ENCODE data around the gene RBM19. TPM values are rescaled to one million over a fixed set of nuclear protein-coding genes. Genes with fewer than 3 reads are reported as not detected.

RBM19 gene
- polyA plus RNA-seq, 3 donors from 2014 or later = 0.27 to 16.7 (median 4.8) TPM

- Mint-ChIP-seq H3K36me3 (peaks cover 0 to 10% (median 0%) of the 10 kb centered on the region in 3 donors), H3K27me3 (ENCODE audit: low read depth in 3 of 3) (peaks cover 0 to 3% (median 2%) of the 10 kb centered on the region in 3 donors), H3K27ac (no peak overlapping the region), H3K4me1 (no peaks in the 10 kb centered on the region), H3K4me3 (no peak overlapping the region), H3K9me3 (no peaks in the 10 kb centered on the region)
- DNase-seq = no peak
Observed at GRCh38 chr12:113796852-113797534, 169.1 kb downstream of the RBM19 start.

DNA sequence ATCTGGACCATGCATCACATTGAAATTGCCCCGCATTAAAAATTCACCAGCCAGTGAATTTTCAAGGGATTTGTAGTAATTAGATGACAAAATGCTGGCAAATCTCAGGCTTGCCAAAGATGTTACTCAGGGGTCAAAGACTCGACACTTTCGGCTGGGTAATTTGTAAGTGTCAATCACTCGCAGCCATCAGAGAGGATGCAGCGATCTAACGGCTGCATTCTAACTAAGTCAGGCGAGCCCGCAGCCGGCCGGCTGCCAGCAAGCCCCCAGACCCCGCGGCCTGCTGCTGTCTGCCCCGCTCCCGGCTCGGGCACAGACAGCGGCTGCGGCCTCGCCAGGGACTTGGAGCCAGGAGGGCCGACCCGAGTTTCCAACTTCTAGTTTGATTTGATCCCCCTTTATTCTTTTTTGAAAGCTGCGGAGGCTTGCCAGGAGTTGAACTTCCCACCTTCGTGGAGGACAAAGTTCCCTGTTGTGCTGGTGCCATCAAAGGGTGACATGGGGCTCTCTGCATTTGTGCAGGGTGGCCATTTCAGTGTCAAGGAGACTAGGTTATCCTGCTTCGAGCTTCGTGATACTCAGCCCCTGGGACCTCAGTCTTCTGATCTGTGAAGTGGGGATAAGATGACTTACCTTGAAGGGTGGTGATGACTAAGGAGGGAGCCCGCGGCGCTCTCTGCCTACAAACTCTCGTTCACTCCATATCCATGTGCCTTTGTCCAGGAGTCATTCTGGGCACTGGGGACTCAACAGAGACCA, 169.9 kb downstream of the RBM19 start:
- H3K4me1 Mint-ChIP-seq = no peaks in the 10 kb centered on the region
- no peaks in the 10 kb centered on the region for H3K9me3 Mint-ChIP-seq
- peak overlapping the region in 1 of 6 donors; percentile 48 for H3K27ac Mint-ChIP-seq
- no peak overlapping the region for H3K4me3 Mint-ChIP-seq
- peaks cover 1 to 3% (median 2%) of the 10 kb centered on the region in 3 donors for H3K27me3 Mint-ChIP-seq (ENCODE audit: low read depth in 3 of 3)
- DNase-seq = no peak
- peaks cover 0 to 10% (median 0%) of the 10 kb centered on the region in 3 donors for H3K36me3 Mint-ChIP-seq

DNA sequence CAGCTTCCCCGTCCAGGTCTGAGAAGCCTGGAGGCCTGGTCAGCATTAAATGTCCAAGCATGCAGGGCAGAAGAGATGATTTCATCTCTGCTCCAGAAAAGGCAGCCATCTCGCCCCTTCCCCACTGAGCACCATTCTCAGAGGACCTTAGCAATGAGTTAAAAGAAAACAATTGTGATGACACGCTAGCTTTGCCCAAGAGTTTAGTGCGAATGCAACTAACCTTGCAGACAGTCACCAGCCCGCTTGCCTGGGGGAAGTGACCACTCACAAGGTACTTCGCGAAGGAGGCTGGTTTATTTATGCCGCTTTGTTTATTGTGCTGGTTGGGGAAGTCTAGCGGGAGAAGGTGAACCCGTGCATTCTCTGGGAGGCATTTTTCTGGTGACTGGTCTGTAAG, 170.7 kb downstream of the RBM19 start:
- H3K36me3 Mint-ChIP-seq = peaks cover 0 to 10% (median 0%) of the 10 kb centered on the region in 3 donors
- H3K4me3 Mint-ChIP-seq = no peak overlapping the region
- no peaks in the 10 kb centered on the region for H3K4me1 Mint-ChIP-seq
- H3K27me3 Mint-ChIP-seq (ENCODE audit: low read depth in 3 of 3) = peaks cover 1 to 5% (median 3%) of the 10 kb centered on the region in 3 donors
- H3K27ac Mint-ChIP-seq = no peak overlapping the region
- no peak for DNase-seq
- no peaks in the 10 kb centered on the region for H3K9me3 Mint-ChIP-seq

DNA sequence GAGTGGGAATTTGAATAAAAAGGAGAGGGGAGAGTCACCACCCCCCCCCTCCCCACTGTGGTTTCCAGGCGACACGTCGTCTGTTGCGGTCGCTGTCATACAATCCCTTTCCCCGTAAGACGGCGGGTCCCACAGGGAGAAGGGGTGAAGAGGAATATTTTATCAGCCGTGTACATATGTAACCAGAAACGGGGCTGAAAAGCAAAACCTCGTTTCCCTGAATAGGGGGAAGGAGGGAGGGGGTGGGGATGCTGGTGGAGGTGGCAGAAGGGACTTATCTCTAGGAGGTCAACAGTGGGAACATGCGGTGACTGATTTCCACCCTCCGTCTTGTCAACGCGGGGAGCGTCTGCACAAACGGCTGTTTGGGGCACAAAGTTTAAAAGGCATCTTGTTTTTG, 171.4 kb downstream of the RBM19 start:
- Mint-ChIP-seq H3K4me1 (no peaks in the 10 kb centered on the region), H3K27ac (no peak overlapping the region), H3K36me3 (peaks cover 0 to 10% (median 0%) of the 10 kb centered on the region in 3 donors), H3K9me3 (peaks cover 0 to 4% (median 0%) of the 10 kb centered on the region in 6 donors), H3K4me3 (no peak overlapping the region), H3K27me3 (ENCODE audit: low read depth in 3 of 3) (peaks cover 1 to 5% (median 3%) of the 10 kb centered on the region in 3 donors)
- DNase-seq = no peak

- Mint-ChIP-seq H3K27me3 (ENCODE audit: low read depth in 3 of 3) (peaks cover 1 to 5% (median 3%) of the 10 kb centered on the region in 3 donors), H3K27ac (no peak overlapping the region), H3K9me3 (peaks cover 0 to 4% (median 0%) of the 10 kb centered on the region in 6 donors), H3K36me3 (peaks cover 0 to 10% (median 0%) of the 10 kb centered on the region in 3 donors), H3K4me3 (no peak overlapping the region), H3K4me1 (no peaks in the 10 kb centered on the region)
- no peak for DNase-seq
Observed at GRCh38 chr12:113793250-113793649, 172.9 kb downstream of the RBM19 start.

- peaks cover 0 to 4% (median 0%) of the 10 kb centered on the region in 6 donors for H3K9me3 Mint-ChIP-seq
- no peak overlapping the region for H3K27ac Mint-ChIP-seq
- no peak for DNase-seq
- no peaks in the 10 kb centered on the region for H3K4me1 Mint-ChIP-seq
- H3K36me3 Mint-ChIP-seq = peaks cover 0 to 10% (median 0%) of the 10 kb centered on the region in 3 donors
- no peak overlapping the region for H3K4me3 Mint-ChIP-seq
- peaks cover 1 to 5% (median 3%) of the 10 kb centered on the region in 3 donors for H3K27me3 Mint-ChIP-seq (ENCODE audit: low read depth in 3 of 3)
Observed at GRCh38 chr12:113792450-113792849, 173.7 kb downstream of the RBM19 start.

DNA sequence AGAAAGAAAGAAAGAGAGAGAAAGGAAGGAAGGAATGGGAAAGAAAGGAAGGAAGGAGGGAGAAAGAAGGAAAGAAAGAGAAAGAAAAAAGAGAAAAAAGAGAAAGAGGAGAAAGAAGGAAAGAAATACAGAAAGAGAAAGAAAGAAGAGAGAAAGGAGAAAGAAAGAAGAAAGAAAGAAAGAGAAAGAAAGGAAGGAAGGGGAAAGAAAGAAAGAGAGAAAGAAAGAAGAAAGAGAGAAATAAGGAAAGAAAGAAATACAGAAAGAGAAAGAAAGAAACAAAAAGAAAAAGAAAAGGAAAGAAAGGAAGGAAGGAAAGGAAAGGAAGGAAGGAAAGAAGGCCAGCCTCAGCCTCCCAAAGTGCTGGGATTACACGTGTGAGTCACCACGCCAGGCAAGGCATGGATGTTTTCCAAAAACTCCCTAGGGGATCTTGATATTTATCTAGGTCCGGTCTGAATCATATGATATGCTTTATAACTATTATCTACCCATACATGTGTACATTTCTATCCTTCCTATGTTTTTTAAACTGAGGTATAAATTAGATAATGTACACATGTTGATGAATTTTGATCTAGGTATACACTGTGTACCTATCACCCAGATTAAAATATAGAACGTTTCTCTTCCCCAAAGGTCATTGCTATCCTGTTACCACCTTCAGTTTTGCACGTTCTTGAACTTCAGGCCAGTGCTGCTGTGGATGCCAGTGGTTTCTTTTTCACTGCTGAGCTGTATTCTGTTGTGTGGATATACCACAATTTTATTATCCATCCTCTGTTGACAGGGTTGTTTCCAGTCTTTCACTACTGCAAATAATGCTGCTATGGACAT, 177.9 kb downstream of the RBM19 start:
- Mint-ChIP-seq H3K4me3 (no peak overlapping the region), H3K27me3 (ENCODE audit: low read depth in 3 of 3) (peaks cover 3 to 14% (median 3%) of the 10 kb centered on the region in 3 donors), H3K4me1 (no peaks in the 10 kb centered on the region), H3K27ac (no peak overlapping the region), H3K9me3 (peaks cover 0 to 4% (median 0%) of the 10 kb centered on the region in 6 donors), H3K36me3 (no peaks in the 10 kb centered on the region)
- DNase-seq = no peak

DNA sequence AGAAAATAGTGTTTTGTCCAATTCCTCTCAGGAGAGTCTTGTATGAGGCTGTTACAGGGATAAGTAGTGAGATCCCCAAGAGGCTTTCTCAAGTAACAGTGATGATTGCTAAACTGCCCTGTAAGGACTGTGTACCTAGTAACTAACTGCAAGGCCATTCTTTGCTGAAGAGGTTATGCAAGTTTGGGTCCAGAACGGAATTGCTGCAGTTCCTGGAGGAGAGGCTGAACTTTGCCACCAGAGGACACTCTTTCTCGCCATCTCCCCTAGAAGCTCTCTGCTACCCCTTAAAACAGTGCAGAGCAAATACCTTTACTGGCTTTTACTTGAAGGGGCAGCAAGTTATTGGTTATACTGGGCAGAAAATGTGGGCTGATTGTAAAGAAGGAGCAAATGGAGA, 180.0 kb downstream of the RBM19 start:
- no peak for DNase-seq
- Mint-ChIP-seq H3K4me3 (no peak overlapping the region), H3K27me3 (ENCODE audit: low read depth in 3 of 3) (peaks cover 0 to 17% (median 4%) of the 10 kb centered on the region in 3 donors), H3K4me1 (no peaks in the 10 kb centered on the region), H3K36me3 (no peaks in the 10 kb centered on the region), H3K9me3 (peaks cover 0 to 4% (median 0%) of the 10 kb centered on the region in 6 donors), H3K27ac (no peak overlapping the region)

DNA sequence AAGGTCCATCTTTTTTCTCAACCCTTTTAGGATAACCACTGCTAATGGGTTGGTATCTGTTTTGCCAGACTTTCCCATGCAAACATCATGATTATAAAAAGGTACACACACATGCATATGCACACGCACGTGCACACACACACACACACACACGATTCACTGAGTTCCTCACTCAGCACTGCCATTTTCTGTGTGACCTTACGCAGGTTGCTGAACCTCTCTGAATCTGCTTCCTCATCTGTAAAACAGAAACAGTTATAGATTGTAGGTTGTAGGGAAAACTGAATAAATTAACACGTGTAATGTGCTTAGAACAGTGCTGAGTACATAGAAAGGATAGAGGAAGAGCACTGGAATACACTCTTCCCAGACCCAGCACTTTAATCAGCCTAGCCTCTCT, 182.3 kb downstream of the RBM19 start:
- Mint-ChIP-seq H3K9me3 (peaks cover 0 to 2% (median 0%) of the 10 kb centered on the region in 6 donors), H3K36me3 (no peaks in the 10 kb centered on the region), H3K4me3 (no peak overlapping the region), H3K27me3 (ENCODE audit: low read depth in 3 of 3) (peaks cover 2 to 20% (median 4%) of the 10 kb centered on the region in 3 donors), H3K4me1 (no peaks in the 10 kb centered on the region), H3K27ac (no peak overlapping the region)
- DNase-seq = no peak

DNA sequence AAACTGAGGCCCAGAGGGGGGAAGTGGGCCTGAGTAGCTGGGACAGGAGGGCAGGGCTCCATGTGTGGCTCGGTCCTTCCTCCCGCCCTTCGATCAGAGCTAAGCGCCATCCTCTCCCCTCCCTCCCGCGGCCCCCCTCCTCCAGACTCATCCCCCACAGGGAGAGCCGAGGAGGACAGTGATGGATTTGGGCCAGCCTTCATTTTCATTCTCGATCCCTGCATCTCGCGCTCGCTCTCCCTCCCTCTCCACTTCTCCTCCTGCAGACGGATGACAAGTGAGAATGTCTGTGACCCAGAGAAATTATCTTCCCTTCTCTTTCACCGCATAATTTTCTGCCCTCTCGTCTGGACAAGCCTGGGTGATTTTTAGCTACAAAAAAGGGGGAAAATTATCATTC, 183.3 kb downstream of the RBM19 start:
- H3K4me1 Mint-ChIP-seq = no peaks in the 10 kb centered on the region
- H3K36me3 Mint-ChIP-seq = no peaks in the 10 kb centered on the region
- H3K27me3 Mint-ChIP-seq (ENCODE audit: low read depth in 3 of 3) = peaks cover 2 to 20% (median 4%) of the 10 kb centered on the region in 3 donors
- H3K4me3 Mint-ChIP-seq = no peak overlapping the region
- no peaks in the 10 kb centered on the region for H3K9me3 Mint-ChIP-seq
- no peak for DNase-seq
- H3K27ac Mint-ChIP-seq = no peak overlapping the region

DNA sequence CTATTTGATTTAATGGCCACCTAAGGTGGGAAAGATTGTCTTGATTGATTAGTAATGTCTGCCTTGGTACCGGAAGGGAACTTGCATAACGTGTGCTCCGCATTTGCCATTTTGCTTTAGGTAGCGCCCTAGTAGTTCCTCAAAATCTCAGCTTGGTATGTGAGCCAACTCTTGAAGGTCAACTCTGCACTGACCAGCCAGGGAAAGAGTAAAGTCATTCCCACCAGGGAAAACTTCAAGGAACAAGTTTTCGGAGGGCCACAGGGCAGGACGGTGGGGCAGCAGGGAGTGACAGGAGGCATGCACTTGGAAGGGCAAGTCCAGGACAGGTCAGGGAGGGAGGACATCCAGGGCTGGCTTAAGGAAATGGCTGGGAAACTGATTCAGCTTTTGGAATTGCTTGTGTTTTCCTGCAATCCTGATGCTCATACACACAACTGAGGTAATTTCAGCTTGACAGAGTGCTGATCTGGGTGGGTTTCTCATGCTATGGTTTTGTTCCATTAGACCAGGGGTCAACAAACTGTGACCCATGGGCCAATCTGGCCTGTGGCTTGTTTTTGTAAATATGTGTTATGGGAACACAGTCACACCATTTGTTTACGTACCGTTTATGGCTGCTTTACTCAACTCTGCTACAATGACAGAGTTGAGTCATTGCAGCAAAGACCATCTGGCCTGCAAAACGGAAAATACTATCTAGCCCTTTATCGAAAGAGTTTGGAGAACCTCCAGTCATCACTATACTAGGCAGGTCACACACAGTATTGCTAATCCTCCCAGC, 184.5 kb downstream of the RBM19 start:
- no peaks in the 10 kb centered on the region for H3K36me3 Mint-ChIP-seq
- H3K27ac Mint-ChIP-seq = no peak overlapping the region
- H3K9me3 Mint-ChIP-seq = no peaks in the 10 kb centered on the region
- H3K4me1 Mint-ChIP-seq = no peaks in the 10 kb centered on the region
- peaks cover 2 to 17% (median 6%) of the 10 kb centered on the region in 3 donors for H3K27me3 Mint-ChIP-seq (ENCODE audit: low read depth in 3 of 3)
- no peak for DNase-seq
- H3K4me3 Mint-ChIP-seq = no peak overlapping the region

DNA sequence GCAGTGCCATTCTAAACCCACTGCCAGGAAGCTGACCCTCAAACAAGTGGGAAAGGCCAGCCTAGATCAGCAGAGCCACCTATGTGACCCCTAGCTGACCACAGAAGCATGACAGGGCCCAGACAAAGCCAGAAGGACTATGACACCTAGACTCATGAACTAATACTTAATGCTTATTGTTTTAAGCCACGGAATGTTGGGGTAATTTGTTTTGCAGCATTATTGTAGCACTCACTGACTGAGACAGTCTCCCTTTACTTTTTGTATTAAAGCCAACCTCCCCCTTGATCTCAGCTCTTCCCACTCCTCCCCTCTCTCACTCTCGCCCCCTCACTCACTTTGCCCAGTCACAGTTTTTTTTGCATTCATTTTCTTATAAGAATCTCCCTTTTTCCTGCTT, 186.4 kb downstream of the RBM19 start:
- peaks cover 2 to 12% (median 6%) of the 10 kb centered on the region in 3 donors for H3K27me3 Mint-ChIP-seq (ENCODE audit: low read depth in 3 of 3)
- no peaks in the 10 kb centered on the region for H3K4me1 Mint-ChIP-seq
- no peaks in the 10 kb centered on the region for H3K9me3 Mint-ChIP-seq
- DNase-seq = no peak
- no peak overlapping the region for H3K4me3 Mint-ChIP-seq
- H3K36me3 Mint-ChIP-seq = no peaks in the 10 kb centered on the region
- no peak overlapping the region for H3K27ac Mint-ChIP-seq
